Liver (tissue), 9 donors: ENCODE results near the gene TBCCD1. TPM values are rescaled to one million over a fixed set of nuclear protein-coding genes. Genes with fewer than 3 reads are reported as not detected.

Source experiments
- DNase-seq: peaks from one replicate; pipeline ENCODE4 v3.0.0-alpha.2; 2017; ENCODE audit warnings: low spot score
- H3K27ac ChIP-seq, 2 donors: one replicate each; pipeline ENCODE4 v1.7.0; 2013; ENCODE audit warnings: inconsistent platforms in 2 of 2, low read length in 2 of 2, control low read depth in 1 of 2, low read depth in 1 of 2, mild to moderate bottlenecking in 1 of 2
- H3K27me3 ChIP-seq, 4 donors: one replicate each; pipeline versions ENCODE4 v1.6.1 to v1.7.0; 2013; ENCODE audit warnings: low read length in 3 of 4, inconsistent platforms in 1 of 4, mild to moderate bottlenecking in 1 of 4, moderate library complexity in 1 of 4; ENCODE audit not compliant: control insufficient read depth in 4 of 4, insufficient read depth in 4 of 4
- H3K36me3 ChIP-seq, 4 donors: one replicate each; pipeline versions ENCODE4 v1.6.1 to v1.7.0; 2013; ENCODE audit warnings: low read length in 3 of 4, mild to moderate bottlenecking in 3 of 4, low read depth in 1 of 4, moderate library complexity in 1 of 4; ENCODE audit not compliant: control insufficient read depth in 4 of 4, insufficient read depth in 3 of 4
- H3K4me1 ChIP-seq, 4 donors: one replicate each; pipeline versions ENCODE4 v1.6.1 to v1.7.0; 2013; ENCODE audit warnings: low read length in 3 of 4, mild to moderate bottlenecking in 3 of 4, moderate library complexity in 1 of 4; ENCODE audit not compliant: control insufficient read depth in 4 of 4, insufficient read depth in 4 of 4
- H3K4me3 ChIP-seq, 3 donors: one replicate each; pipeline versions ENCODE4 v1.6.1 to v1.7.0; 2013; ENCODE audit warnings: low read length in 3 of 3, control low read depth in 1 of 3, low read depth in 1 of 3, mild to moderate bottlenecking in 1 of 3
- H3K9ac ChIP-seq, 2 donors: one replicate each; pipeline ENCODE4 v1.7.0; 2013; ENCODE audit warnings: low read length in 2 of 2, mild to moderate bottlenecking in 2 of 2, moderate library complexity in 2 of 2, control low read depth in 1 of 2, low read depth in 1 of 2
- H3K9me3 ChIP-seq, 4 donors: one replicate each; pipeline versions ENCODE4 v1.6.1 to v1.7.0; 2013; ENCODE audit warnings: low read length in 3 of 4; ENCODE audit not compliant: control insufficient read depth in 4 of 4
- GABPA ChIP-seq, 2 donors: IDR thresholded peaks in 1 of 2; conservative IDR thresholded peaks in 1 of 2; 2 replicates each; pipeline ENCODE4 v1.6.1; 2016; ENCODE audit warnings: antibody characterized with exemption in 2 of 2, mild to moderate bottlenecking in 1 of 2, moderate library complexity in 1 of 2
- HNF4A ChIP-seq, 2 donors: conservative IDR thresholded peaks; 2 replicates each; pipeline ENCODE4 v1.6.1; 2016; ENCODE audit warnings: antibody characterized with exemption in 2 of 2, mild to moderate bottlenecking in 2 of 2
- HNF4G ChIP-seq: IDR thresholded peaks from 2 replicates; pipeline ENCODE4 v1.6.1; 2016; ENCODE audit warnings: antibody characterized with exemption
- JUND ChIP-seq, 2 donors: IDR thresholded peaks; 2 replicates each; pipeline ENCODE4 v1.6.1; 2016; ENCODE audit warnings: antibody characterized with exemption in 2 of 2
- NR2F2 ChIP-seq: IDR thresholded peaks from 2 replicates; pipeline ENCODE4 v1.6.1; 2016; ENCODE audit warnings: antibody characterized with exemption
- RAD21 ChIP-seq, 2 donors: IDR thresholded peaks; 2 replicates each; pipeline ENCODE4 v1.6.1; 2016; ENCODE audit warnings: antibody characterized with exemption in 2 of 2, mild to moderate bottlenecking in 2 of 2
- RXRA ChIP-seq, 2 donors: IDR thresholded peaks; 2 replicates each; pipeline ENCODE4 v1.6.1; 2017 to 2018; ENCODE audit warnings: antibody characterized with exemption in 2 of 2, mild to moderate bottlenecking in 1 of 2
- SP1 ChIP-seq: IDR thresholded peaks from 2 replicates; pipeline ENCODE4 v1.6.1; 2018; ENCODE audit warnings: antibody characterized with exemption, mild to moderate bottlenecking
- TAF1 ChIP-seq: conservative IDR thresholded peaks from 2 replicates; pipeline ENCODE4 v1.6.1; 2016; ENCODE audit warnings: antibody characterized with exemption, mild to moderate bottlenecking
- YY1 ChIP-seq: IDR thresholded peaks from 2 replicates; pipeline ENCODE4 v1.6.1; 2016; ENCODE audit warnings: antibody characterized with exemption, mild to moderate bottlenecking
- WGBS: extraction: QIAGEN DNeasy Blood & Tissue Kit; methylation state at CpG from one replicate; pipeline ENCODE4 v1.1.7; 2013; 5-methylcytosine and 5-hydroxymethylcytosine counted together
- polyA plus RNA-seq, 2 donors: library from polyadenylated mRNA; stranded (reverse) in 1 of 2; unstranded in 1 of 2; fragments of 200-250 nt in 1 of 2; fragments of >200 nt in 1 of 2; fragmentation: Nextera tagmentation in 1 of 2; extraction: Ambion mirVana in 1 of 2; gene quantifications; one replicate each; pipeline versions ENCODE4 v1.2.1 to v1.2.3, GENCODE V29; 2013 to 2015
- total RNA-seq, 2 donors: library from RNA; depleted of rRNA; stranded (reverse); fragments of >200 nt; gene quantifications; one replicate each; pipeline ENCODE4 v1.2.3, GENCODE V29; 2014
- TF ChIP-seq, protein P1 (sequence below): IDR thresholded peaks from 2 replicates; pipeline ENCODE4 v1.6.1; 2016; ENCODE audit warnings: antibody characterized with exemption
- TF ChIP-seq, protein P2 (sequence below): IDR thresholded peaks from 2 replicates; pipeline ENCODE4 v1.6.1; 2016; ENCODE audit warnings: antibody characterized with exemption
- TF ChIP-seq, protein P3 (sequence below): fragments of 150-350 bp; IDR thresholded peaks from 2 replicates; pipeline ENCODE4 v1.5.1; 2017; ENCODE audit warnings: improper control_type of control experiment, low read depth, low read length; ENCODE audit not compliant: missing input control
- TF ChIP-seq, protein P4 (sequence below): IDR thresholded peaks from 2 replicates; pipeline ENCODE4 v1.6.1; 2016; ENCODE audit warnings: antibody characterized with exemption
- donor health status: healthy.
- donor health status: healthy.
- donor health status: healthy.
- donor health status: healthy.
- donor health status: healthy.

Gene TBCCD1
- total and polyA plus RNA-seq, 4 donors = 4.9 to 16.2 (median 10.6) TPM

DNA sequence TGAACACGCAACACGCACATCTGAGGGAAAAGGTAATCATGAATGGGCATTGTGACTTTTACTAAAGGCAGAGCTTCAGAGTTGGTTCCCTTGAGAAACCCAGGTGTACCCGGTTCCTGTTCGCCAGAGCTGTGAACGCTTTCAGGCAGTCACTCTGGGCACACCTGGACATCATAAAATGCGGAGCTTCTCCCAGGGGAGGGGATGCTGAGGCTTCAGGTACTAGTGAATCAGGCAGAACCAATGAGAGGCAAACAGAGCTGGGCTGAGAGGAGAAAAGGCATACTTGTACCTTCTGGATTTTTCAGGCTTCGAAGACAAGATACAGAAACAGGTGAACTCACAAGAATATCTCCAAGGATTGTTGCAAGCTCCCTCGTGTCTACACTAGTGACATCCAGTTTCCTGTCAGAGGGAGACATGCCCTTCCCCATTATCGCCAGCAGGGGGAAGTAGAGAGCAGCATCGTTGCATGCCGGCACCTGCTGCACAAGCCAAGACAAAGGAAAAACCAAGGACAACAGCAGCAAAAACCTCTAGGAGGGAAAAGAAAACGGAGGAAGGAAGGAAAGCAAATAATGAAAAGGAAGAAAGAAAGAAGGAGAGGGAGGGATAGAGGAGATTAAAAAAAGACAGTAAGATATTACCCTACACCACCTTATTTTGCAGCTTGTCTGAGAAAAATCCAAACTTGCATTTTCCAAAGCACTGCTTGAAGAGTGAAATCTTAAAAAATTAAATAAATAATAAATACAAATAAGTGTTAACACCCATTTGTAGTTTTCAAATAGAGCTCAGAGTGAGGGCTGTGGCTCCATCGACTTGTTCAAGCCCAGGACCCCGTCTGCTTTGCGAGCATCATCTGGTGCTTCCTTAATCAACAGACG is 47.7 kb upstream of the TBCCD1 start:
- TF ChIP-seq HNF4A (conservative IDR thresholded peaks at IDR 0.05) = peak in 1 of 2 donors; percentile 26
- TF ChIP-seq JUND (IDR thresholded peaks at IDR 0.05) = no peak
- TF ChIP-seq, protein P1, sequence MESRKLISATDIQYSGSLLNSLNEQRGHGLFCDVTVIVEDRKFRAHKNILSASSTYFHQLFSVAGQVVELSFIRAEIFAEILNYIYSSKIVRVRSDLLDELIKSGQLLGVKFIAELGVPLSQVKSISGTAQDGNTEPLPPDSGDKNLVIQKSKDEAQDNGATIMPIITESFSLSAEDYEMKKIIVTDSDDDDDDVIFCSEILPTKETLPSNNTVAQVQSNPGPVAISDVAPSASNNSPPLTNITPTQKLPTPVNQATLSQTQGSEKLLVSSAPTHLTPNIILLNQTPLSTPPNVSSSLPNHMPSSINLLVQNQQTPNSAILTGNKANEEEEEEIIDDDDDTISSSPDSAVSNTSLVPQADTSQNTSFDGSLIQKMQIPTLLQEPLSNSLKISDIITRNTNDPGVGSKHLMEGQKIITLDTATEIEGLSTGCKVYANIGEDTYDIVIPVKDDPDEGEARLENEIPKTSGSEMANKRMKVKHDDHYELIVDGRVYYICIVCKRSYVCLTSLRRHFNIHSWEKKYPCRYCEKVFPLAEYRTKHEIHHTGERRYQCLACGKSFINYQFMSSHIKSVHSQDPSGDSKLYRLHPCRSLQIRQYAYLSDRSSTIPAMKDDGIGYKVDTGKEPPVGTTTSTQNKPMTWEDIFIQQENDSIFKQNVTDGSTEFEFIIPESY = no peak
- peak; percentile 21 for TF ChIP-seq SP1
- TF ChIP-seq, protein P2, sequence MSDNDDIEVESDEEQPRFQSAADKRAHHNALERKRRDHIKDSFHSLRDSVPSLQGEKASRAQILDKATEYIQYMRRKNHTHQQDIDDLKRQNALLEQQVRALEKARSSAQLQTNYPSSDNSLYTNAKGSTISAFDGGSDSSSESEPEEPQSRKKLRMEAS = peak; percentile 57
- TF ChIP-seq, protein P3, sequence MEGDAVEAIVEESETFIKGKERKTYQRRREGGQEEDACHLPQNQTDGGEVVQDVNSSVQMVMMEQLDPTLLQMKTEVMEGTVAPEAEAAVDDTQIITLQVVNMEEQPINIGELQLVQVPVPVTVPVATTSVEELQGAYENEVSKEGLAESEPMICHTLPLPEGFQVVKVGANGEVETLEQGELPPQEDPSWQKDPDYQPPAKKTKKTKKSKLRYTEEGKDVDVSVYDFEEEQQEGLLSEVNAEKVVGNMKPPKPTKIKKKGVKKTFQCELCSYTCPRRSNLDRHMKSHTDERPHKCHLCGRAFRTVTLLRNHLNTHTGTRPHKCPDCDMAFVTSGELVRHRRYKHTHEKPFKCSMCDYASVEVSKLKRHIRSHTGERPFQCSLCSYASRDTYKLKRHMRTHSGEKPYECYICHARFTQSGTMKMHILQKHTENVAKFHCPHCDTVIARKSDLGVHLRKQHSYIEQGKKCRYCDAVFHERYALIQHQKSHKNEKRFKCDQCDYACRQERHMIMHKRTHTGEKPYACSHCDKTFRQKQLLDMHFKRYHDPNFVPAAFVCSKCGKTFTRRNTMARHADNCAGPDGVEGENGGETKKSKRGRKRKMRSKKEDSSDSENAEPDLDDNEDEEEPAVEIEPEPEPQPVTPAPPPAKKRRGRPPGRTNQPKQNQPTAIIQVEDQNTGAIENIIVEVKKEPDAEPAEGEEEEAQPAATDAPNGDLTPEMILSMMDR = peak; percentile 97
- no peak for TF ChIP-seq GABPA (IDR thresholded peaks at IDR 0.05 in 1 of 2, conservative IDR thresholded peaks at IDR 0.05 in 1 of 2)
- TF ChIP-seq RAD21 (IDR thresholded peaks at IDR 0.05) = peak; percentile 85 to 88
- Histone ChIP-seq H3K27ac (peak overlapping the region; percentile 85 to 87), H3K27me3 (no peaks in the 10 kb centered on the region), H3K9me3 (no peaks in the 10 kb centered on the region), H3K4me1 (peaks cover 9 to 63% (median 36%) of the 10 kb centered on the region in 4 donors), H3K9ac (peak overlapping the region; percentile 79 to 86), H3K36me3 (peaks cover 0 to 16% (median 13%) of the 10 kb centered on the region in 4 donors), H3K4me3 (peak overlapping the region; percentile 50 to 85 (median 71))
- WGBS = 12% methylated on average over 16 of the region's 16 CpGs
- DNase-seq = peak; percentile 76

DNA sequence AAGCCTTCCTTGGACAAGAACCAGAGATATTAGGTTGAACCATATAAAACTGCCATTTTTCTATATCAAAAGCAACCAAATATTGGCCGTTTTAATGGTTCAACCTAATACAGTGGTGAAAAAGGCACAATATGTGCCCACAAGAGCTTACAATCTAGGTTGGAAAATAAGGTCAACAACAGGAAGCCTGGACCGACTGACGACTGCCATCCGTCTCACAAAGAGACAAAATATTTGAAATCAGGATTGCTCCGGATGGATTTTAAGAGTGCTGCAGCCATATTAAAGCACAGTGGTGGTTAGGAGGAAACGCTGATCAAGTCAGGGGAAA is 47.1 kb upstream of the TBCCD1 start:
- Histone ChIP-seq H3K4me1 (peaks cover 9 to 64% (median 38%) of the 10 kb centered on the region in 4 donors), H3K9me3 (no peaks in the 10 kb centered on the region), H3K4me3 (peak overlapping the region; percentile 50 to 85 (median 71)), H3K27ac (peak overlapping the region; percentile 85 to 87), H3K27me3 (no peaks in the 10 kb centered on the region), H3K9ac (peak overlapping the region; percentile 79 to 86), H3K36me3 (peaks cover 0 to 12% (median 10%) of the 10 kb centered on the region in 4 donors)
- WGBS = 22% methylated on average over 6 of the region's 6 CpGs
- DNase-seq = no peak
- TF ChIP-seq HNF4G (no peak), NR2F2 (no peak), RAD21 (IDR thresholded peaks at IDR 0.05) (no peak), JUND (IDR thresholded peaks at IDR 0.05) (no peak), GABPA (IDR thresholded peaks at IDR 0.05 in 1 of 2, conservative IDR thresholded peaks at IDR 0.05 in 1 of 2) (no peak), SP1 (no peak), RXRA (IDR thresholded peaks at IDR 0.05) (no peak), TAF1 (no peak), YY1 (no peak)
- TF ChIP-seq, protein P1 = no peak
- TF ChIP-seq, protein P4, sequence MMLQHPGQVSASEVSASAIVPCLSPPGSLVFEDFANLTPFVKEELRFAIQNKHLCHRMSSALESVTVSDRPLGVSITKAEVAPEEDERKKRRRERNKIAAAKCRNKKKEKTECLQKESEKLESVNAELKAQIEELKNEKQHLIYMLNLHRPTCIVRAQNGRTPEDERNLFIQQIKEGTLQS = no peak
- TF ChIP-seq, protein P2 = no peak
